SK-N-MC (cell line): Measurements from ENCODE around the gene PRSS8.

ENCODE experiments used
- EZH2 ChIP-seq: fragments of 200-600 bp; sonication (generic); IDR thresholded peaks from one replicate; pipeline ENCODE4 v1.6.1; 2017; ENCODE audit warnings: antibody characterized with exemption
- POLR2AphosphoS5 ChIP-seq: IDR thresholded peaks from 2 replicates; pipeline ENCODE4 v1.6.1; 2012; ENCODE audit warnings: mild to moderate bottlenecking, low read depth, low read length, borderline replicate concordance

DNA sequence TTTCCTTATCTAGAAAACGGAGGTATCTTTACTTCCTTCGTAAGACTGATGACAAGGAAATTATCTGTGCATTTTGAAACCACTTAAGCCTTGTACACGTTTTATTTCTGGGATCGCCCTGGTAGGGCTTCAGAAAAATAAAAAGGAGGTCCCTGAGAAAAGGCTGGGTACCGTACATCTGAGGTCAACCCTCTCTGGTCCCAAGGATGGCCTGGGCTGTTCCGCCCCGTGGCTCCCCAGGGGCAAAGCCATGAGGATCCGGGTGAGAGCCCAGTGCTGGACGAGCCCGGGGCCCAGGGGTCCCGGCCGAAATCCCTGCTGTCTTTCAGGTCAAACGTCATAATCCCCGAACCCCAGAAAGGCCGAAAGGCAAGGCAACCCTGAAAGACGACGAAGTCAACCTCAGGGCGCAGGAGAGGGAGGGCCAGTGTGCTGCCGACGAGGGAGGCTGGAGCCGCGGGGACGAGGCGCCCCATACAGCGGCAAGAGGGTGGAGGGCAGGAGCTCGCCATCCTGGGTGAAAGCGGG, 43.8 kb upstream of the PRSS8 start:
- TF ChIP-seq POLR2AphosphoS5, result no peak
- TF ChIP-seq EZH2, result no peak
